Fibroblast of the conjunctiva (primary cell): ENCODE results near the gene RASA3.

ENCODE experiments used
- DNase-seq: peaks from one replicate; pipeline ENCODE4 v3.0.0-alpha.2; 2010; ENCODE audit warnings: low read depth

The RASA3 gene

DNA sequence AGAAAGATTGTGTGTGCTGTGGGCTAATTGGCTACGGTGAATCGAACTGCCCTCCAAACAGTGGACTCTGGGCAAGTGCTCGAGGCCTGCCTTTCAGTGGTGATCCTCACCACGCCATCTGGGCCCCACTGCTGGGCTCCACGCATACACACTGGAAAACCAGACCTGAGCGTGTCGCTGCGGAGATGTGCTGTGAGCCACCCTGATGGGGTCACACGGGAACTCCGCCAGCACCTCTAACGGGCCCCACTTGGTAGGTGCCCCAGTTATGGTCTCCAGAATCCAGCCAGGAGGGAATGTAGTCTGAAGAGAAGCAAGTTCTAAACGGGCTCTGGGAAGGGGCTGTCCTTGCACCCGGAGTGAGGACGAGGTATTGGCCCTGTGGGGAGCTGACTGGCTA, 197.8 kb downstream of the RASA3 start:
- no peak for DNase-seq

- DNase-seq = no peak
Observed at GRCh38 chr13:113933901-113934300, 198.5 kb downstream of the RASA3 start.

DNA sequence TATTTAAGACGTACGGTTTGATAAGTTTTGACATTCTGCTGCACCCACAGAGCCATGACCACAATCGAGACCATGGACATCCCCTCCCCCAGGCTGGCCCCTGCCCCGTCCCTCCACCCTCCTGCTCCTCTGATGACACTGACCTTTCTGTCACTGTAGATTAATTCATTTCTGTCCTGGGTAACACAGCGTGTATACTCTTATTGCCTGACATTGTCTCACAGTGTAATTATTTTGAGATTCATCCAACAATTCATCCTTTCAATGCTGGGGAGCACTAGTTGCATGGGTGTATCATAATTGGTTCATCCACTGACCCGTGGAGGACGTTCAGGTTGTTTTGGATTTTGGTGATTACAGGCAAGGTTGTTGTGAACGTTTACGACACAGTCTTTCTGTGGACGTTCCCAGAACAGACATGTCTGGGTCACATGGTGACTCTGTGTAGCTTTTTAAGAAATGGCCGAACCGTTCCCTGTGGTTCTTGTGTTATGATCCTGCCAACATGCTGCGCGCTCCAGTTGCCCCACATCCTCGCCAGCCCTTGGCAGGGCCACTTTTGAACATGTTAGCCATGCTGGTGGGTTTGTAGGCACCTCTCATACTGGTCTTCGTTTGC, 200.5 kb downstream of the RASA3 start:
- no peak for DNase-seq

- DNase-seq = no peak
Observed at GRCh38 chr13:113930671-113931637, 201.5 kb downstream of the RASA3 start.

- DNase-seq = no peak
Observed at GRCh38 chr13:113929628-113930615, 202.5 kb downstream of the RASA3 start.

GRCh38 chr13:113928685-113929627, 203.5 kb downstream of the RASA3 start:
- peak; percentile 66 for DNase-seq
